Neural cell (in vitro differentiated cells): ENCODE data around the gene ZDHHC9.

Experiments
- CTCF ChIP-seq: fragments of 450-650 bp; IDR thresholded peaks from 2 replicates; pipeline ENCODE4 v1.5.1; 2014; ENCODE audit warnings: antibody characterized with exemption, mild to moderate bottlenecking, moderate library complexity; ENCODE audit not compliant: poor library complexity, severe bottlenecking
- EP300 ChIP-seq: fragments of 450-650 bp; conservative IDR thresholded peaks from 2 replicates; pipeline ENCODE4 v1.6.1; 2014; ENCODE audit warnings: antibody characterized with exemption, mild to moderate bottlenecking, moderate library complexity; ENCODE audit not compliant: poor library complexity, severe bottlenecking
- MXI1 ChIP-seq: fragments of 450-650 bp; conservative IDR thresholded peaks from 2 replicates; pipeline ENCODE4 v1.6.1; 2014; ENCODE audit warnings: antibody characterized with exemption, mild to moderate bottlenecking; ENCODE audit not compliant: poor library complexity, severe bottlenecking
- POLR2AphosphoS5 ChIP-seq: IDR thresholded peaks from 2 replicates; pipeline ENCODE4 v1.6.1; 2012
- REST ChIP-seq: IDR thresholded peaks from 2 replicates; pipeline ENCODE4 v1.6.1; 2012; ENCODE audit warnings: borderline replicate concordance

DNA sequence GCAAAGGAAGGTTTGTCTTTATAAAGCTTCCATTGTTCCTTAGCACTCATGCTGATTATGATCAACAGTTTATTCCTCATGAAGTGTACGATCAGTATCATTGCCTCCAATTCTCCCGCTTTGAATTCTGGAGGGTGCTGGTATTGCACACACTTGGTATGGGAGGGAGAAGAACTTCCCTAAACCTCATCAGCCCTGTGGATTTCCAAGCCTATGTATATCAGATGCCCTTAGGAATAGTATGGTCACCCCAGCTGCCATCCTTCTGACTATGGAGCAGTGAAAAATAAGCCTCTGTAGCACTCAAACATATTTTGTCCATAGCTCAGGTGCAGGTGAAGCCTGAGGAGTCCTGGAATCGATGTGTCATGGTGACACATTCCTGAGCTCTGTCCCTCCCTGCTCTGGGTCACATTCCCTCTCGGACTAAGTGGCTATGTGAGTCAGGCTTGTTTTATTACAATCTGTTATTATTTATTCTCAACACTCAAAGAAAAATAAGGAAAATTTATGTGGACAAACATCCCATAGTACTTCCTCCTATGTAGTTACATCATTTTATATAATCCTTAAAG is 2.0 kb upstream of the ZDHHC9 start:
- TF ChIP-seq CTCF (no peak), EP300 (no peak), MXI1 (no peak), REST (no peak), POLR2AphosphoS5 (no peak)
